ENCODE data around the gene OR2J3.

- TF ChIP-seq CTCF (conservative IDR thresholded peaks at IDR 0.05) (no peak), ZFX (IDR thresholded peaks at IDR 0.05) (no peak)
Measured at GRCh38 chr6:29099190-29099589, 8.7 kb upstream of the OR2J3 start, which contains the start of gene OR2J1.
